Measurements from ENCODE around the gene CANT1. TPM values are rescaled to one million over a fixed set of nuclear protein-coding genes. Genes with fewer than 3 reads are reported as not detected.
A peak's percentile ranks its signal among the peaks of the same experiment; 100 is the strongest.

CANT1 gene
- total RNA-seq, 1 experiment from 2014 or later = 106 TPM

DNA sequence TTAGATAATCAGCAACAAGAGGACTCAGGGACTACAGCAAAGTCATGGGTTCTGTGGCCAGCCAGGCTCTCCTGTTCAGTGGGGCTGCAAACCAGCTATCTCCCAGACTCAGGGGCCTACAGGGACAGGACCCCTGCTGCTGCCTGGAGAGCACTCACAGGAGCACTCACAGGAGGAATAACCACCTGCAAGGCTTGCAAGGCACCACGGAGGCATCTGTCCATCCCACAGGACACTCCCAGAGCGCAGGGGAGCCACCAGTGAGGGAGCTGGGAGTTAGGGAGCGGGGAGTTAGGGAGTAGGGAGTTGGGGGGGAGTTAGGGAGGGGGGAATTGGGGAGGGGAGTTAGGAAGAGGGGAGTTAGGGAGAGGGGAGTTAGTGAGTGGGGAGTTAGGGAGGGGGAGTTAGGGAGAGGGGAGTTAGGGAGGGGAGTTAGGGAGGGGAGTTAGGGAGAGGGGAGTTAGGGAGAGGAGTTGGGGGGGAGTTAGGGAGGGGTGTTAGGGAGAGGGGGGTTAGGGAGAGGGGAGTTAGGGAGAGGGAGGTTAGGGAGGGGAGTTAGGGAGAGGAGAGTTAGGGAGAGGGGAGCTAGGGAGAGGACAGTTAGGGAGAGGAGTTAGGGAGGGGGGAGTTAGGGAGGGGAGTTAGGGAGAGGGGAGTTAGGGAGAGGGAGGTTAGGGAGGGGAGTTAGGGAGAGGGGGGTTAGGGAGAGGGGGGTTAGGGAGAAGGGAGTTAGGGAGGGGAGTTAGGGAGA is 5.7 kb downstream of the CANT1 start:
- Histone ChIP-seq H3K27me3 (replicated peaks) (no peaks in the 10 kb centered on the region), H3K4me3 (no peak overlapping the region), H3K36me3 (peaks cover 63% of the 10 kb centered on the region), H3K9me3 (replicated peaks) (no peaks in the 10 kb centered on the region), H3K27ac (no peak overlapping the region), H3K4me1 (replicated peaks) (peaks cover 8% of the 10 kb centered on the region)
- DNase-seq (ENCODE audit: low read depth in 1 of 2, low spot score in 2 of 2) = no peak

DNA sequence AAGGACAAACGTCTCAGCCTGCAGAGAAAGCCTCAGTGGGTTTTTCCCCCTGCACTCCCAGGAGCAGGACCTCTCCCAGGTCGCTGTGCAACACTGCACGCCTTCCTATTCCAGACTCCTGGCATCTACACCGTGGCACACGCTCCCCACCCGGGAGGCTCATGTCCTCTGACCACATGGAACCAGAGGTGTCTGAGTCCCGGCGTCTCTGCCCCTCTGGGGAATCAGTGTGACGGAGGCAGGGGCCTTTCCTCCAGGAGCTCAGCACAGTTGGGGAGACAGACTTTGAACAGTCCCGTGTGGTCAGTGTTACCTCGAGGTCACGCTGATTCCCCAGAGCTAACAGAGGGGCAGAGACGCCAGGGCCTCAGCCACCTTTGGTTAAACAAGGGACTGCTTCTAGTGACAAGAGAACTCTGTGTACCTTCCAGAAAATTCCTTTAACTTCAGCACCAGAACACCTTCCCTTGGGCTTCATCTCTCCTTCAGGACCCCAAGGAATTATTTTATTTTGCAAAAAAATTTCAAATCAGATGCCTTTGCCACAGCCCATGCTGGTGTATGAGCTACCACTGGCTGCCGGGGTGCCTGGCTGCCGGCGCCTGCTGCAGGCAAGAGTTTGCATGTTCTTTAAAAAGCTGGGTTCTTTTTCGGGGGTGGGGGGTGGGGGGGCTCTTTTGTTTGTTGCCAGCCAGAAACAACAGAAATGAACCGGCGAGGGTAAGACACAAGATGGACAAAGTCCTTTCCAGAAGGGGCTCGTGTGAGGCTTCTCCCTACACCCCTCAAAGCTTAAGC is 6.6 kb downstream of the CANT1 start:
- no peak for DNase-seq (ENCODE audit: low read depth in 1 of 2, low spot score in 2 of 2)
- Histone ChIP-seq H3K36me3 (peaks cover 63% of the 10 kb centered on the region), H3K27ac (no peak overlapping the region), H3K4me1 (replicated peaks) (no peaks in the 10 kb centered on the region; the same call in 1 of the 2 replicates), H3K4me3 (no peak overlapping the region), H3K9me3 (replicated peaks) (no peaks in the 10 kb centered on the region), H3K27me3 (replicated peaks) (no peaks in the 10 kb centered on the region)

DNA sequence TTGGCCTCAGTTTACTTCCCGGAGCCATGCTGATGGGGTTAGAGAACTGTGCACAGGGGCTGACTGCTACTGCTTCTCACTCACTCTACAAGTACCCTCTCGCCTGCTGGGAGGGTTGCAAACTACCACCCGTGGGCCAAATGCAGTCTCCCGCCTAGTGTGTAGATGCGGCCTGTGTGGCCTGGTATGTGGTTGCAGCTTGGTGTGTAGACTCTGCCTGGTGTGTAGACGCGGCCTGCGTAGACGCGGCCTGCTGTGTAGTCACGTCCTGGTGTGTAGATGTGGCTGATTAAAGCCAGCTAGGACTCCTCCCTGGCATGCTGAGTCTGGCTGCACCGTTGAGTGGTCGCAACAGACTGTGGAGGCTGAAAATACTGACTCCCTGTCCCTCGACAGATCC is 7.3 kb downstream of the CANT1 start:
- Histone ChIP-seq H3K4me1 (replicated peaks) (no peaks in the 10 kb centered on the region), H3K27me3 (replicated peaks) (no peaks in the 10 kb centered on the region), H3K27ac (no peak overlapping the region), H3K36me3 (peaks cover 63% of the 10 kb centered on the region), H3K9me3 (replicated peaks) (no peaks in the 10 kb centered on the region), H3K4me3 (no peak overlapping the region)
- DNase-seq (ENCODE audit: low read depth in 1 of 2, low spot score in 2 of 2) = no peak

DNA sequence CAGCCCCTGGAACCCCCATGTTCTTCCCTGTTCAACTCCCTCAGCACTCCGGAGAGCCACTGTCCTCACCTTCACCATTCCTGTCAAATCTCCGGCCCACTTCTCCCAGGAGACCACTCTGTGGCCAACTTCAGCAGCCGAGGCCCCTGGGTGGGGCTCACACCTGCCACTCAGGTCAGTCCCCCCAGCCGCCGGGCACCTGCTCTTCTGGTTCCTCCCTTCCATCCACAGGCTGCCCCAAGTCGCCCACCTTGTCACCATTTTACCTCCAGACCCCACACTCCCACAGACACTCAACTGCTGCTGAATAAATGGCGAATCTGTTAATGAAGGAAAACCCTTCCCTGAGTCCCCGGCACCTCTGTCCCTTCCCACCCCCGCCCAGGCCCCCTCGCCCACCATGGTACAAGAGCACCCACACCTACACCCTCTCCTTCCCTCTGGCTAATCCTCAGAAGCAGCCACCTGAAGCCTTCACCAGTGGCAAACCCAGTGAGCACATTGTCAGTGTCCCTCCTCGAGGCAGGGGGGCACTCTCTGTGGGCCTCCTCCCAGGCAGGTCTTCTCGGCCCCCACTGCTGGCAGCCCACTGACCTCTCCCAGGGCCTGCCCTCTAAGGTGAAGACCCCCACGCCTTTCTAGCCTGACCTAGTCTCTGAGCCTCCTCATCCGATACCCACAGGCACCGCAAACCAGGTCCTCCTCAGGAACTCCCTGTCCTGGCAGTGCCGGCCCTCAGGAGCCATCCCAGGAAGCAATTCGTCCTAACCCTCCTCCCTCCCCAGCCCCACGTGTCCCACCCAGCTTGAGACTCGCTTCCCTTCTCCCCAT is 8.2 kb downstream of the CANT1 start:
- H3K9me3 ChIP-seq (replicated peaks) = no peaks in the 10 kb centered on the region
- H3K36me3 ChIP-seq = peaks cover 66% of the 10 kb centered on the region
- no peak overlapping the region for H3K27ac ChIP-seq

DNA sequence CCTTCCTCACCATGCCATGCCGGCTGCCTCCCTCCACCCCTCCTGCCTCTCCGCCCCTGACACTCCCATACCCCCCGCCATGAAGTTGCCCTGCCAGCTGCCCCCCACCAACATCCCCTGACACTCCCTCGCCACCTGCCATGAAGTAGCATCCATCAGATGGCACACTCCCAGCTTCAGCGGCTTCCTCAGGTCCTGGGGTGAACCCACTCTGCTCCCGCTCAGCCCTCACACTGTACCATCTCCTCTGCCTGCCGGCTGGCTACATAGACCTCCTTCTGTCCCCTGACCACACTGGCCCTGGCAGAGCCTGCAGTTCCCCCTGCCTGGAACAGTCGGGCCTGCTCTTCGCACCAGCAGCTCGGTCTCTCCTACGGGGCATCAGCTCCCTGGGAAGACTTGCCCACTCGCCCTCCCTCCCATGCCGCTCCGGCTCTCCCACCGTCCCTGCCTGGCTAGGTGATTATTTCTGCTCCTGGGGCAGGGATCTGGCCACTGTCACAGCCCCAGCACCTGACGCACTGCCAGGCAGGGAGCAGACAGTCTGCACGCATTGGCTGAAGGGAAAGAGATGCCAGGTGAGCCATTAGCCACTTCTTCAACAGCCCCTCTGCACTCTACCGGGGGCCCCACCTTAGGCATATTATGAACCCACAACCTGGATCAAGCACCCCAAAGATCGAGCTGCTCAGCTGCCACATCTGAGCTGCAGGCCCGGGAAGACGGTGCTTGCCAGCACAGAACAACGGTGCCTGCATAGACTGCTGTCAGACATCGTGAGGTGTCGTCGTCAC is 9.0 kb downstream of the CANT1 start:
- Histone ChIP-seq H3K36me3 (peaks cover 71% of the 10 kb centered on the region), H3K4me1 (replicated peaks) (no peaks in the 10 kb centered on the region), H3K27ac (no peak overlapping the region)

More for the DNA sequence above, 8.2 kb downstream of the CANT1 start:
- no peaks in the 10 kb centered on the region for H3K27me3 ChIP-seq (replicated peaks)
- no peak overlapping the region for H3K4me3 ChIP-seq
- H3K4me1 ChIP-seq (replicated peaks) = no peaks in the 10 kb centered on the region
- DNase-seq (ENCODE audit: low read depth in 1 of 2, low spot score in 2 of 2) = no peak

DNA sequence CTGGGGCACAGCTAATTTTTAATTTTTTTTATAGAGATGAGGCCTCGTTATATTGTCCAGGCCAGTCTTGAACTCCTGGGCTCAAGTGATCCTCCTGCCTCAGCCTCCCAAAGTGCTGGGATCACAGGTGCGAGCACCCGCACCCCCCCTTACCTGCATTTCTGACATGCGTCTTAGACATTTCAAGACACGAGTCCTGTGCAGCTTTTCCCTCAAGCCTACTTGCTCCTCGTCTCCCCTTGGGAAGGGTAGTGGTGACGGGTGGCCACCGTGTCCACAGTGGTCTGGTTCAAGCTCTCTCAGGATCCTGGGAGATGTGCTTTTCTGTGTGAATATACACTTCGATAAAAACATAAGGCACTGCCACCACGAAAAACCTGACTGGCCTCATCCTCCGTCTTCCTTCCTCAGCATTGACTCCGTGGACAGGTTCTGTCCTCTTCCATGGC is 9.6 kb downstream of the CANT1 start:
- no peak for DNase-seq (ENCODE audit: low read depth in 1 of 2, low spot score in 2 of 2)
- H3K4me3 ChIP-seq = no peak overlapping the region

More for the DNA sequence above, 9.0 kb downstream of the CANT1 start:
- no peaks in the 10 kb centered on the region for H3K27me3 ChIP-seq (replicated peaks)
- DNase-seq (ENCODE audit: low read depth in 1 of 2, low spot score in 2 of 2) = no peak
- no peak overlapping the region for H3K4me3 ChIP-seq
- H3K9me3 ChIP-seq (replicated peaks) = no peaks in the 10 kb centered on the region

DNA sequence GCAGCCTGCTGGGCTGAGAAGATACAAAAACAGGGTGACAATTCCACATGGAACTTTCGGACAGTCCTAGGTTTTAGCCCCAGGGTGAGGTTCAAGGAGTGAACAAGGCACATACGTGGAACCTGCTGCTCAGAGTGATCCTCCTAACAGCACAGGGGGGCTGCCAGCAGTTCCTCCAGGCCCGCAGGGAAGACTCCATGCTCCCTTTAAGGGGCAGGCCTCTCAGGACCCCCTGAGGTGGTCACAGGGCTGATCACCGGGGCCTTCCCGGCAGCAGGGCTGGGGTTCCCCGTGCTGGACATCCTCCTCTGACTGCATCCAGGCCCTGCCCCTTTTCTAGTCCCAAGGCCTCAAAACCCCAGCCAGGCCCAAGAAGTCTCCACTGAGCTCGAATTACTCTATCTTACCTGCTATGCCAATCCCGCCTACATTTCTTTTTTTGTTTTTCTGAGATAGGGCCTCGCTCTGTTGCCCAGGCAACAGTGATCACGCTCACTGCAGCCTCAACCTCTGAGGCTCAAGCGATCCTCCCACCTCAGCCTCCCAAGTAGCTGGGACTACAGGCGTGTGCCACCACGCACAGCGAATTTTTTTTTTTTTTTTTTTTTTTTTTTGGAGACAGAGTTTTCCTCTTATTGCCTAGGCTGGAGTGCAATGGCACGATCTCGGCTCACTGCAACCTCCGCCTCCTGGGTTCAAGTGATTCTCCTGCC is 10.4 kb downstream of the CANT1 start:
- DNase-seq (ENCODE audit: low read depth in 1 of 2, low spot score in 2 of 2) = no peak
- Histone ChIP-seq H3K4me3 (no peak overlapping the region), H3K36me3 (peaks cover 85% of the 10 kb centered on the region), H3K4me1 (replicated peaks) (no peaks in the 10 kb centered on the region), H3K9me3 (replicated peaks) (no peaks in the 10 kb centered on the region), H3K27ac (no peak overlapping the region), H3K27me3 (replicated peaks) (no peaks in the 10 kb centered on the region)

More for the DNA sequence above, 9.6 kb downstream of the CANT1 start:
- Histone ChIP-seq H3K27me3 (replicated peaks) (no peaks in the 10 kb centered on the region), H3K36me3 (peaks cover 77% of the 10 kb centered on the region), H3K27ac (no peak overlapping the region), H3K4me1 (replicated peaks) (no peaks in the 10 kb centered on the region), H3K9me3 (replicated peaks) (no peaks in the 10 kb centered on the region)

DNA sequence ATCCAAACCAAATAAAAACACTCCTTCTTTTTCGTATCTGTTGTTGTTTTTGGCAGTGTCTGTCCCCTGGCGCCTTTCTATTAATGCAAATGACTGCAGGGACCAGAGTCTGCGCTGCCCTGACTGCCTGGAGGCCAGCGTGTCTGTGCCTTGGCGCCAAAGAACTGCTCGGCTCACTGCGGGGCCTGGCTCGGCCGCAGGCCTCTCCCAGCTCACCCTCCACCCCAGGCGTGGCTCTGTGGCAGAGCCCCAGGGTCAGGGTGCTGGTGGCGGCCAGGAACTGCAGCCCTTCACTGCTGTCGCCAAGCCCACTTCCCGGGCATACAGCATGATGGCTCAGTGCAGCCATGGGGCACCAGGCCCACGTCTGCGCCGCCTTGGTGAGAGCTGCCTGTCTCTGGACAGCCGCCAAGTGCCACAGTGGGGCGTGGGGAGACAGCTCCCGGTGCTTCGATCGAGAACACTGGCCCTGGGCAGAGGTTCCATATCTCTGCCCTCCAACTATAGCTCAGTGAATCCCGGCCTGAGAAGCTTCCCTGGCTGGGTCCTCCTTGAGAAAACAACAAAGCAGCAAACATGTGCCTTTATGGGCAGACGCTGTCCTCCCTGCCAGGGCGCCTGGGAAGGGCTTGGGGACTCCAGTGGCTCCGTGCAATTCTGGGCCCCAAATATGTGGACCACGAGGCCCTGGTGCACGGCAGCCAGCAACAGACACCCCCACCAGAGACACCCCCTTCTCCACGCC is 11.1 kb downstream of the CANT1 start:
- Histone ChIP-seq H3K4me3 (no peak overlapping the region), H3K36me3 (peaks cover 92% of the 10 kb centered on the region), H3K4me1 (replicated peaks) (no peaks in the 10 kb centered on the region), H3K27ac (no peak overlapping the region), H3K27me3 (replicated peaks) (no peaks in the 10 kb centered on the region), H3K9me3 (replicated peaks) (no peaks in the 10 kb centered on the region)
- peak in 1 of 2 experiments; percentile 52 for DNase-seq (ENCODE audit: low read depth in 1 of 2, low spot score in 2 of 2)

DNA sequence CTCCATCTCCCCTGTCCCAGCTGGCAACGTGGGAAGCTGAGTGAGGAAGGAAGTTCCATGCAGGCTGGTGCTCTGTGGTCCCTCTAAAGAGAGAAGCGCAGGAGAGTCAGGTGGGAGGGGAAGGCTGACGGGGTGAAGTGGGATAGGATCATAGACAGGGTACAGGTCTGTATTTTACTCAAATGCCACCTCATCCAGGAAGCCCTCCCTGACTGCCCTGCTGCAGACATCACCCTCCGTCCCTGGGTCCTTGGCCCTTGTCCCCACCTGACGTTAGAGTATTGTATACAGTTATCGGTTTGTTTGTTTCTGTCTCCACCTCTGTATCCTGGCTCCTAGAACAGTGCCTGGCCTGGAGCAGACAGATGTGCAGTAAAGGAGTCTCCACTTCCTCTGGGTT is 11.7 kb downstream of the CANT1 start:
- H3K36me3 ChIP-seq = peaks cover 96% of the 10 kb centered on the region
- H3K27me3 ChIP-seq (replicated peaks) = no peaks in the 10 kb centered on the region
- no peaks in the 10 kb centered on the region for H3K9me3 ChIP-seq (replicated peaks)
- no peak for DNase-seq (ENCODE audit: low read depth in 1 of 2, low spot score in 2 of 2)
- H3K4me3 ChIP-seq = no peak overlapping the region
- no peak overlapping the region for H3K27ac ChIP-seq
- no peaks in the 10 kb centered on the region for H3K4me1 ChIP-seq (replicated peaks)

DNA sequence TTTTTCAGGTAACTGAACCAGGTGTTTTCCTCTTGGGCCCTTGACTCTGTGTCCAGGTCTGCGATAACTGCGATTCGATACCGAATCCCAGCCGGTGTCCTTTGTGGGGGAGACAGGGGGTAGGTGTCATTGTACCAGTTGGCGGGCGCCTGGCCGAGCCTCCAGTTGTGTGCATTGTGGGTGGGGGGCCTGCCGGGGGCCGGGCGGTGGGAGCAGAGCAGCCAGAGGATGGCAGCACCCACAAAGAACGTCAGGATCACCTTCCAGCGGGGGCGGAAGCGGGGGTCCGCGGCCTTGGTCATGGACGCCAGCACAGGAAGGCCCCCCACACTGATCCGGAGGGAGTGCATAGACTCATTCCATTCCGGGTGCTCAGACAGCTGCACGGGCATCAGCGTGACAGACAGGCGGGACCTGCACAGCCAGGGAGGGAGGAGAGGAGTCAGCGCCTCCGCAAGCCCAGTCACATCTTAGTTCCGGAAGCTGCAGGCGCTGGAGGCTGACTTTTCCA is 12.3 kb downstream of the CANT1 start:
- DNase-seq (ENCODE audit: low read depth in 1 of 2, low spot score in 2 of 2) = no peak
- Histone ChIP-seq H3K4me3 (no peak overlapping the region), H3K27ac (no peak overlapping the region), H3K27me3 (replicated peaks) (no peaks in the 10 kb centered on the region), H3K4me1 (replicated peaks) (no peaks in the 10 kb centered on the region), H3K9me3 (replicated peaks) (no peaks in the 10 kb centered on the region), H3K36me3 (peaks cover 96% of the 10 kb centered on the region)

DNA sequence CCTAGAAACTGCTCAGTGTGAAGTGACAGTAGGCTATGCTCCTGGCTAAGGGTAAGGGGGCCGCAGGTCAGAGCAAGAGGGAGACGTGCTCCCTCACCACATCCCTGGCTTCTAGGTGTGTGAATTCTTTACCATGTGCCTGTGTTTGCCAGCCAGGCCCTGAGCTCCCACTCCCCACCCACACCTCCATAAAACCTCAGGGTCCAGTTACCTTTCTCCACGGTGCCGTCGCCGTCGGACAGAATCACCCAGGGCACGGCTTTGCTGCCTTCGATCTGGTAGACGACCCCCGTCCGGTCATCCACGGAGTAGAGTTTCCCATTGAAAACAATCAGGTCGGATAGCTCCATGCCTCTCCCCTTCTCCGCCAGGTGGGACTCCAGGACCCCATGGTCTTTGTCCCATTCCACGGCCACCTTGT is 12.8 kb downstream of the CANT1 start:
- DNase-seq (ENCODE audit: low read depth in 1 of 2, low spot score in 2 of 2) = peak in 1 of 2 experiments; percentile 53
- H3K36me3 ChIP-seq = peaks cover 96% of the 10 kb centered on the region
- H3K4me1 ChIP-seq (replicated peaks) = no peaks in the 10 kb centered on the region
- H3K27ac ChIP-seq = no peak overlapping the region
- no peaks in the 10 kb centered on the region for H3K27me3 ChIP-seq (replicated peaks)
- H3K4me3 ChIP-seq = no peak overlapping the region
- H3K9me3 ChIP-seq (replicated peaks) = no peaks in the 10 kb centered on the region
